GM18867 (cell line): Measurements from ENCODE around the gene SYT7.

Experiments used
- ATAC-seq: cut with Tn5 transposase; IDR thresholded peaks from one replicate; pipeline ENCODE4 v1.9.1; 2021; ENCODE audit warnings: mild to moderate bottlenecking, moderate library complexity; ENCODE audit not compliant: unreplicated experiment

Gene SYT7

DNA sequence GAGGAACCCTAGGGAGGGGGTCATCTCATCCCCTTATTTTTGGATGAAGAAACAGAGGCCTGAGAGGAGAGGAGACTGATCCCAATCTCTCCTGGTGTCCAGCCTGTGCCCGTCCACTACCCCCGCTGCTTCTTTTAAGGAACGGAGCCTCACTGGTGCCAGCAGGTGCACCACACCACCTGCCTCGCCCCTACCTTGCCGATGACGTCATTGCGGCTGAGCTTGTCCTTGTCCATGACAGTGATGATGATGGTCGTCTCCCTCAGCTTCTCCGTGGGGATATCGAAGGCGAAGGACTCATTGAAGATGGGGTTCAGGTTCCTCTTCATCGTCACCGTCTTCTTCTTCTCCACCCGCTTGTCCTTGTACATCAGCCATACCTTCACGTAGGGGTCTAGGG is 58.0 kb downstream of the SYT7 start:
- ATAC-seq = no peak

DNA sequence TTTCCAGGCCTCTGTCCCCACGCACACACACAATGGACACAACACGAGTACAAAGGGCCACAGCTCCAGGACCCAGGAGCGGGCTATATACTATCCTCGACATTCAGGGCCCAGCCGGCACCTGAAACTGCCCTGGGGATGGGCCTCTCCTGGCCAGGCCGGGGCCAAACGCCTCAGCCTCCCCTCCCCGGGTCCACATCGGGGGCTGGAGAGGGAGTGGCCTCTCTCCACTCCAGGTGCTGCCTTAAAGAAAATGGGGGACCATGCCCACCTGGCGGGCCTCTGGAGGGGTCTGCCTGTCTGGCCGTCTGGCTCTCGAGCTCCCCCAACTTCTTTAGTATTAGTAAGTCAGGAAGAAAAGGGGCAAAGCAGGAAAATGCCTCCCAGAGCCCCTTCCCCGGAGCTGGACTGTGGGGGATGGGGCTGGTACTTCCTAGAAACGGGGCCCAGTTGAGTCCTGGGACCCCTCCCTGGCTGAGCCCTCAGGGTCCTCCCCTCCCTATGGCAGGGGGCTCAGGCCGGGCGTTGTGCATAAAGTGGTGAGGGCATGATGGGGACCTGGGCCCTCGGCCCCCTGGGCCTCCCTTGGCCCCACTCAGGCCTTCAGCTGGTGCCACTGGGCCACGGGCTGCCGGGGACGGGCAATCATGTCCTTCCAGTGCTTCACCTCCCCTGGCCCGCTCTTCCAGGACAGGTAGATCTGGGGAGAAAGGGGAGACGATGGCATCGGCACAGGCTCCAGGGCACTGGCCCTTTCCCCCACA is 62.7 kb downstream of the SYT7 start:
- no peak for ATAC-seq

DNA sequence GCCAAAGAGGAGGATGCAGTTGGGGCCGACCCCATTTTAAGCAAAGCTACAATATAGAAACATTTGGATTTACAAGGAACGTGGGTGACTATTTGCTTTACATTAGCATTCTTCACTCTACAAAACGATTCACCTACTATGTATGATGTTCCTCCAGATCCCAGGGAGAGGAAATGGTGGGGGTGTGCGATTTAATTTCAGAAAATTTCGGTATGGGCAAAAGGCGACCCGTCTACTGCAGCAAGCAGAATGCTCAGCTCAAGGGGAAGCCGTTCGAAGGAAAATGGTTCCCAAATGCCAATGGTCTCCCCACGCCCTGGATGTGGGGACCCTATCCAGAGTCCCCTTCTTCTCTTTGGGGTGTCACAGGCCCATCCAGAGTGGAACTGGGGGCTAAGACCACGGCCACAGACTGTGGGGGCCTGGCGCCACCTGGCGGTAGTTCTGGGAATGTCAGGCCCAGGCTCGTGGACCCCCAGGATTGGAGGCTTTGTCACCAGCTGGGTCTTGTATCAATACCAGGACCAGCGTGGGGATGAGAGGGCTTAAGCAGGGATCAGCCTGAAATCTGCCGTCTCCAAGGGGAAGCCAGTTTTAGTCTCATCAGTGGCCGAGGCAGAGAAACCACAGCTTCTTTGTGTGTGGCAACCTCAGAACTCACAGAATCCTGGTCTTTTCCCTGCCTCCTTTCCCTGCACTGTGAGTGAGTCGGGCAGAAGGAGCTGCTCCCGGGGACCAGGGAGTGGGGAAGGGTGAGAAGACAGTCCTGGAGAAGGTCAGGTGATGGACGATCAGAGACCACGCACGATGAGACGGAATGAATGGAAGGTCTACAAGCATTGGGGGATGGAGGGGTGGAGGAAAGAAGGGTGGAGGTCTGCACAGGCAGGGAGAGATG is 64.0 kb downstream of the SYT7 start:
- no peak for ATAC-seq

DNA sequence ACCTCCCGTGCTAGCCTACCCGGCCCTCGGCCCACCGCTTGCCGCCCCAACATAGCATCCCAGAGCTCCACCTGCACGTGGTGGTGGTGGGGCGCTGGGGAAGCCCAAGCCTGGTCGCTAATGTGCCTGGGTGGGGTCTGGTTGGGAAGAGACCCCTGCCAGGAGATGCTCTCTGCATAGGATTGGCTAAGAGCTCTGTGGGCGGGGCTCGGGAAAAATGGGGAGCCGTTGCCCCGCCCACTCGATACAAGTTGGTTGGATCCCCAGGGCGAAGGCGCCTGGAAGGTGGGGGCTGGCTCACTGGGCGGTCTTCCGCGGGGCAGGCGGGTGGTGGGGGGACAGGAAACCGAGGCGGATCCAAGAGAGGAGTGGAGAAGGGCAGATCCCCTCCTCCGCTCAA is 64.7 kb downstream of the SYT7 start:
- no peak for ATAC-seq

- no peak for ATAC-seq
Observed at GRCh38 chr11:61515686-61516085, 65.2 kb downstream of the SYT7 start.

DNA sequence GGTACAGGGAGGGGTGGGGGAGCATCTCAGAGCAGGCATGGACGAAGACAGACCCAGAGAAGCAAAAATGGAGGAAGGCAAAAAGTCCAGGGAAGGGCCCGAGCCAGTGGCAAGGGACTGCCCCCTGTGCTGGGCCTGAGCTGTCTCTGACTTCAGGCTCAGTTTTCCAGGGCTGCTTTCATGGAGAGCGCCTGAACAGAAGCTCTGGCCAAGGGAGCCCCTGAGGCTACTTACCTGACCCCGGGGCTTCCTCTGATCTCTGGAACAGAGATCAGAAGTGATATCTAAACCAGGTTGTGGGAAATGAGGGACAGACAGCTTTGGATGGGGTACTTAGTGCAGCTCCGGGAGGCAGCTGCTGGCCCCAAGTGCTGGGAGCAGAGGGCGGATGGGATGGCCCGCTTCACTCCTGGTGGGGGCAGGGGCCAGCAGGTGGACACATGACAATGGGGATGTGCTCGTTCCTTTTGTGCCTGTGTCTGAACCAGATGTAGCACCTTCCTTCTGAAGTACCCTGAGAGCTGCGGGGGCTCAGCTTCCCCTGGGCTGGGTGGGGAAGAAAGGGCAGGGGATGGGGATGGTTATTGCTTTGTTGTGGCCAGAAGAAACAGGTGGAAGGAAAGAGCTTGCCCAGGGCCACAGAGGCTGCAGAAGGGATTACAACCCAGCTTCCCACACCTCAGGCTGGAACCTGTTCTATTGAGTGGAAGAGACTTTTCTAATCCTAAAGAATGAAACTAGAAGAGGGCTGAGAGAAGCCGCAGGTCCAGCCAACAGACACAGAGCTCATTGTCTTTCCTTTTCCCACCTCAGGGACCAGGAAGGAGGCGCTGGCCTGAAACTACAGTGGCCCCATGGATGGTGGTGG is 66.6 kb downstream of the SYT7 start:
- ATAC-seq = no peak

DNA sequence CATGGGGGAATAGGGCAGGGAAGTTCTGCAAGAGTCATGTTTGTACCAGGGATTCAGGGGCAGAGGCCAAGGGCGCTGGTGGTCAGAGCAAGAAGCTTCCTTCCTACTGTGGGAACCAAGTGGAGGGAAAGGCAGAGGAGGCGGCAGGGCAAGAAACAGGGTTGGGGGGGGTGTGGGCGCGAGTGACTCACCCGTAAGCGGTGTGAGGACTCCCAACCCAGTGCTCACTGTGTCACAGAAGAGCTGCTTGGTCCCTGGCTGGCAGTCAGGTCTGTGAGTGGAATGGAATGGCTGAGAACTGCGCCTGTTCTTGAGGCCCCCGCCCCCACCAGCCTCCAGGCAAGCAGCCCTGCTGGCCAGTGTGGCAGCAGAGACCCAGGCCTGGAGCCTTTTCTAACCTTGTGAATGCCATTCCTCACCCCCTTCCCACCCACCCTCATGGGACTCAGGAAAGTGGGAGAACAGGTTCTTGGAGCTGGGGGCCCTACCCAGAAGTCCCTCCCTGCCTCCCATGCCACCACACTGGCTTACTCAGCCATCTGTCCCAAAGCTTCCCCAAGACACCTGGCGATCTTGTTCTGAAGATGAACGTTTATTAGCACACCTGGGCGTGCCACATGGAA is 67.6 kb downstream of the SYT7 start:
- ATAC-seq = no peak

DNA sequence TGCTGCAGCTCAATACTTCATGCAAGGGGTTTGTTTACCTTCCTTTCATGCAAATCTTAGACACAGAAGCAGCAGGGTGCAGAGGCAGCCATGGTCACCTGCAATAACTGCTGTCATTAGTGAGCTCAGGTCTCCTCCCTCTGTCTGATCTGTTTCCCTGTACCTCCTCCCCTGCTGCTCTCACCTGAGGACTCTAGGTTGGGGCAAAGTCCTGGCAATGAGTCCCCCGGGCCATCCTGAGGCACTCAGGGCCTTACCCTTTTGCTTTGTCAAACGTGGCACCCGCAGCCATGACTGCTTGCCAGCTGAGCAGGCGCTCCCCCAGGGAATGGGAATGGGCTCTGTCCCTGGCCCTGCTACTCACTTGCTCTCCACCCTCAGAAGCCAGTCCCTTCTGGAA is 68.4 kb downstream of the SYT7 start:
- ATAC-seq = no peak

GRCh38 chr11:61511383-61511782 is 69.5 kb downstream of the SYT7 start:
- no peak for ATAC-seq

GRCh38 chr11:61510974-61511373 is 69.9 kb downstream of the SYT7 start:
- no peak for ATAC-seq

- ATAC-seq = no peak
Observed at GRCh38 chr11:61510166-61510919, 70.5 kb downstream of the SYT7 start.

DNA sequence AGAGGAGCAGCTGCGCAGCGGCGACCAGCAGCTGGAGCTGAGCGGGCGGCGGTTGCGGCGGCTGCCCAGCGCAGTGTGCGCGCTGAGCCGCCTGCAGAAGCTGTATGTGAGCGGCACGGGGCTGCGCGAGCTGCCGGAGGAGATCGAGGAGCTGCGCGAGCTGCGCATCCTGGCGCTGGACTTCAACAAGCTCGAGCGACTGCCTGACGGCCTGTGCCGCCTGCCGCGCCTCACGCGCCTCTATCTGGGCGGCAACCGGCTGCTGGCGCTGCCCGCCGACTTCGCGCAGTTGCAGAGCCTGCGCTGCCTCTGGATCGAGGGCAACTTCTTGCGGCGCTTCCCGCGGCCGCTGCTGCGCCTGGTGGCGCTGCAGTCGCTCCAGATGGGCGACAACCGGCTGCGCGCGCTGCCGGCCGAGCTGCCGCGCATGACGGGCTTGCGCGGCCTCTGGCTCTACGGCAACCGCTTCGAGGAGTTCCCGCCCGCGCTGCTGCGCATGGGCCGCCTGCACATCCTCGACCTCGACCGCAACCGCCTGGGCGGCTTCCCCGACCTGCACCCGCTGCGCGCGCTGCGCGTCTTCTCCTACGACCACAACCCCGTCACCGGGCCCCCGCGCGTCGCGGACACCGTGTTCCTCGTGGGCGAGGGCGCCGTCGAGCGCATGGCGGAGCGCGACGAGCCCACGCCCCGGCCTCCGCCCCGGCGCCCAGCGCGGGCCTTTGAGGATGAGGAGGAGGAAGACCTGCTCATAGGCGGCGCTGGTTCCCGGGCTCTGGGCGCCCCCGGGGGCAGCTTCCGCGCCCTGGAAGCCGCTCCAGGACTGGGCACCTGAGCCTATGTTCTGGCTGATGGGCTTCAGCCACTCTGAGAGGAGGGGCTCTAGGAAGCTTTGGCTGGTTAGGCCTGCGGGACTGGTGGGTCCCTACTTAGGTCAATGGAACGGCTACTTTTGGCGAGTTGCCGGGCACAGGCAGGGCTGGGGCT is 71.5 kb downstream of the SYT7 start:
- ATAC-seq = peak; percentile 86

DNA sequence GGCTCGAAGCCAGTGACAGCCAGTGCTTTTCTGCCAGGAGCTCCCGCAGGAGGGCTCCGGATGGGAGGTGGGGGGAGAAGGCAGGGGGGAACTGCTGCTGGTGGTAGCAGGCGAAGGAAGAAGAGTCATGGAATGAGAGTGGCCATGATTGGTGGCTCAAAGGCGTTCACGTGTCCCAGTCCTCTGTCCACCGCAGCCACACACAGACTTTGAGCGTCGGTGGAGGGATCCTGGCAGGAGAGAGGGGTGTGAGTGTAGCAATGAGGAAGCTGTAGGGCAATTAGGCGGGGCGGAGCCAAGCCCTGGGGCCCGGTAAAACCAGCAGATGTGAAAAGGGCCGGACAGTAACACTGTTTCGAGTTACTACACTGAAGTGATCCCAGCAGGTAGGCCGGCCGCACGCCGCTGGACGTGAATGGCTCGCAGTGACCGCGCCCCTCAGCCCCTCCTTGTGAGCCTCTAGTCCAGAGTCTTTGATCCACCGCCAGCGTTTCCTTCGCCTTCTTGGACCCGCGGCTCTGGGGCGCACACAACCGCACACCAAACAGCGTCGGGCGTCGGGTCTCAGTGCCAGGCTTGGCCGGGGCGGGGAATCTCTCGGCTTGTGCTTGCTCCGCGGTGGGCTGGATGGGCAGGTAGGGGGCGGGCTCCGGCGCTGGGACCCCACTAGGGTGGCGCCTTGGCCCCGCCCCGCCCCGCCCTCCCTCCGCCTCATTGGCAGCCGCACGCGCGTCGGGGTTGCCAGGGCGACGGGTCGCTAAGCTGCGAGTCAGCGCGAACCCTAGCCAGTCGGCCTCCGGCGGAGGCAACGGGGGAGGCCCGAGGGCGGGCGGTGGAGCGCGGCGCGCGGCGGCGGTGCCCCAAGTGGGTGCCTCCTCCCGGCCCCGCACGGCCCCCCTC is 72.7 kb downstream of the SYT7 start, which contains the start of gene LRRC10B:
TSS of gene LRRC10B (plus strand) at position 788 of the 900 bp plus-strand sequence. CDS start 250 bp downstream, outside the sequence.
- ATAC-seq = no peak

- ATAC-seq = no peak
Observed at GRCh38 chr11:61507012-61507768, 73.7 kb downstream of the SYT7 start.

- ATAC-seq = no peak
Observed at GRCh38 chr11:61505640-61506155, 75.2 kb downstream of the SYT7 start.

GRCh38 chr11:61505106-61505505 is 75.8 kb downstream of the SYT7 start:
- ATAC-seq = no peak
